Amygdala (tissue), 56 donors: ENCODE data around the gene EMC8.
"Not testable (repeated sequence)": the region's sequence is repeated elsewhere in the genome, so short reads cannot be mapped to it uniquely, and the experiment has no call there.

Experiments
- DNase-seq, 56 donors: peaks; one replicate each; lab custom pipeline; 2025; lab: John Stamatoyannopoulos, UW

EMC8 gene

DNA sequence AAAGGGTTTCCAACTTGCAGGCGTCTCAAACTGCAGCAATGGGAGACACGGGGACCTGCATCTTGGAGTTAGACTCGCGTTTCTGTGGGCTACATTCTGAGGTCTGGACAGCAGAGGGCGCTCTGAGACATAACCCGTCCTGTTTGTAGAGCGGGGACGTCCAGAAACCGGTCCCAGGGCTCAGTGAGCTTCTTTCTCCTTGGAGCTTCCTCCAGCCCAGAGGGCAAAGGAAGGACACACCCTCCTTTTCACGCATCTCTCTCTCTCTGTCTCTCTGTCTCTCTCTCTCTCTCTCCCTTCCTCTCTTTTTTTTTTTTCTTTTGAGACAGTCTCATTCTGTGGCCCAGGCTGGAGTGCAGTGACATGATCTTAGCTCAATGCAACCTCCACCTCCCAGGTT, 19.9 kb upstream of the EMC8 start:
- peak in 35 of 56 donors; percentile 3 to 74 (median 27) for DNase-seq

DNA sequence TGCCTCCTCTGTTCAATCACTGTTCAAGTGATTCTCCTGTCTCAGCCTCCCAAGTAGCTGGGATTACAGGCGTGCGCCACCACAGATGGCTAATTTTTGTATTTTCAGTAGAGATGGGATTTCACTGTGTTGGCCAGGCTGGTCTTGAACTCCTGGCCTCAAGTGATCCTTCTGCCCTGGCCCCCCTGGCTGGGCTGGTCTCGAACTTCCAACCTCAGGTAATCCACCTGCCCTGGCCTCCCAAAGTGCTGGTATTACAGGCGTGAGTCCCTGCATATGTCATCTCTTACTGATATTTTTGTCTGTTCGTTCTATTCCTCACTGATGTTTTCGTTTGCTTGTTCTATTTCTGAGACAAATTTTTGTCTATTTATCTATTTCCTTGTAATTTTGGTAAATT, 17.9 kb upstream of the EMC8 start:
- DNase-seq, result not testable (repeated sequence)

DNA sequence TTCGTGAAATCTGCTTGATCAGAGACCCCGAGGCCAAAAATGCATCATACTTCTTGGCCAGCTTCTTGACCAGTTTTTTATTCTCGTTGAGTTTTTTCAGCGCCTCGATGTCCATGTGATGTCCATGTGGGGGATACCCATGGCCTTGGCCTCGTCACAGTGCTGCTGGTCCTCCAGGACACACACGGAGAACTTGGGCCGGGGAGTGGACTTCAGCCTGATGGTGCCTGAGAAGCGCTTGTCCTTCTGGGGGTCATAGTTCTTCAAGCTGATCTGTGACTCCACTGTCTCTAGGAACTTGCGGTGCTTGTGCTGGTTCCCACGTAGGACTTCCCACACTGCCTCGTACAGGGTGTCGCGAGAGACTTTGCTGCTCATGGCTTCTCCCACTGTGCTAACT, 16.8 kb upstream of the EMC8 start:
- no peak for DNase-seq

DNA sequence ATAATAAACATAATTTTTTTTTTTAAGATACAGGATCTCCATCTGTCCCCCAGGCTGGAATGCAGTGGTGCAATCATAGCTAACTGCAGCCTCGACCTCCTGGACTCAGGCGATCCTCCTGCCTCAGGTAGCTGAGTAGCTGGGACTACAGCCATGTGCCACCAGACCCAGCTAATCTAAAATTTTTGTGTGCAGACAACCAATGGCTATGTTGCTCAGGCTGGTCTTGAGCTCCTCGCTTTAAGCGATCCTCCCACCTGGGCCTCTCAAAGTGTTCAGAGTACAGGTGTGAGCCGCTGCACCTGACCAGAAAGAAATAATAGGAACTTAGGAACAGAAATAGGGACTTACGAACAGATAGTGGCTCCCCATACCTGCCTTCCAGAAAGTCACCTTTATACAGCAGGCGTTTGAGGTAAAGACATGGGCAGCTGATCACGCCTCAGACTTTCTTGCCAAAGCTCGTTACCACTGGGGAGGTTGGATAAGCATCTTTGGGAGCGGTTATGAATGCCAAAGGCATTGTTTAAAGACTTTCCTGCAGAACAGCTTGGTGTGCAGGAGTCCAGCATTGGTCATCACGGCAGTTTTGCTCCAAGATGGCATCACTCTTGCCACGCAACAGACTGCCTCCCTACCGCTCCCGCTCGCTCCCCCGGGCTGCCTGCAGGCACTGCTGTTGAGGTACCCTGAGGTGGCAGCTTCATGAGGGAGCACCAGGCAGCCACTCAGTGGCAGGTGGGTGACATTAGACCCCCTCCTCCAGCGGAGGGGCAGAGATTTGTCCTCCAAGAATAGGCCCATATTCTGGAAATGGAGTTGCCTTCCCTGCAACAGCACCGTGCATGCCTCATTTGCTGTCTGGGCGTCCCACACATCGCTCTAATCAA, 13.7 kb upstream of the EMC8 start:
- DNase-seq, result no peak

- DNase-seq, result no peak
Observed at GRCh38 chr16:85812031-85812807, 12.9 kb upstream of the EMC8 start.

- no peak for DNase-seq
Observed at GRCh38 chr16:85810742-85811115, 11.4 kb upstream of the EMC8 start.

DNA sequence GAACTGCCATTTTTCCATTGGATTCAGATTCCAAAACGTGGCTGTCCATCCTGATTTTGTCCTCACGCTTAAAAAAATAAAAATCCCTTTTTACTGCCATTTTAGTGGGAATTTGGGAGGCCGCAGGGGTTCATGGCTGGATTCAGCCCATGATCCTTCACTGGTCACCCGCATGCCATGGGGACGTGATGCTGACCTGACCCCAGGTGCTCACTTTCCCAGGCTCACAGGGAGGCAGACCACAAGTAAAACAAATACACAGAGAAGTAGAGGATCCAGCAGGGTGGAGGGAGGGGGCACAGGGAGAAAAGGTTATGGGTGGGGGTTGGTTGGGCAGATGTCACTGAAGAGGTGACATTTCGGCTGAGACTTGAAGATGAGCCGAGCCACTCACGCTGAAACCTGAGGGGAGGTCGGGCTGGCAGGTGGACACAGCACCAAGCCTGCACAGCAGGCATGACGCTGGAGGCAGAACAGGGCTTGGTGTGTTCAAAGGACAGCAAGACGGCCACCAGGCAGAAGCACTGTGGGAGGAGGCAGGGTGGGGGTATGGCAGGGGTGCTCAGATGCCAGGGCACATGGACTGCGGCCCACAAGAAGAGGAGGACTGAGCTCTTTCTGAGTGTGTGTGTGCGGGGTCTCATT, 10.9 kb upstream of the EMC8 start:
- DNase-seq, result no peak

DNA sequence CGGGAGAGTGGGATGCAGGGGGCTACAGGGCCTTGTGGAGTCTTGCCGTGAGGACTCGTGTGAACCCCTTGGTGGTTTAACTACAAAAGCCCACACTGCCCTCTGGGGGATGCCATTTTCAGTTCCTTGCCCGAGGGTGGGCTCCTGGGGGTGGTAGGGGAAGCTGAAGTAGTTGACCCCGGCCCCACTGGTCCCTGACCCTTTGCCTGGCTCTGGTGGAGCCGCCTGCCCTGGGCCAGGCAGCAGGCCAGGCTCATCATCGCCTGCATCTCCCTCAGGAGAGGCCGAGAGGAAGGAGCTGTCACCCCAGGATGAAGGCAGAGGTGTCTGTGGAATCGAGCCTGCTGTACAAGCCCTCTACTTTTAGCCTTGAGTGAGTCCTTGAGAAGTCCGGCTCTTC, 10.3 kb upstream of the EMC8 start:
- no peak for DNase-seq

GRCh38 chr16:85808926-85809325, 9.6 kb upstream of the EMC8 start:
- no peak for DNase-seq

DNA sequence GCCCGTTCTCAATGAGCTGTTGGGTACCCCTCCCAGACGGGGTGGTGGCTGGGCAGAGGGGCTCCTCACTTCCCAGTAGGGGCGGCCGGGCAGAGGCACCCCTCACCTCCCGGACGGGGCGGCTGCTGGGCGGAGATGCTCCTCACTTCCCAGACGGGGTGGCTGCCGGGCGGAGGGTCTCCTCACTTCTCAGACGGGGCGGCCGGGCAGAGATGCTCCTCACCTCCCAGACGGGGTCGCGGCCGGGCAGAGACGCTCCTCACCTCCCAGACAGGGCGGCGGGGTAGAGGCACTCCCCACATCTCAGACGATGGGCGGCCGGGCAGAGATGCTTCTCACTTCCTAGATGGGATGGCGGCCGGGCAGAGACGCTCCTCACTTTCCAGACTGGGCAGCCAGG, 8.8 kb upstream of the EMC8 start:
- not testable (repeated sequence) for DNase-seq

DNA sequence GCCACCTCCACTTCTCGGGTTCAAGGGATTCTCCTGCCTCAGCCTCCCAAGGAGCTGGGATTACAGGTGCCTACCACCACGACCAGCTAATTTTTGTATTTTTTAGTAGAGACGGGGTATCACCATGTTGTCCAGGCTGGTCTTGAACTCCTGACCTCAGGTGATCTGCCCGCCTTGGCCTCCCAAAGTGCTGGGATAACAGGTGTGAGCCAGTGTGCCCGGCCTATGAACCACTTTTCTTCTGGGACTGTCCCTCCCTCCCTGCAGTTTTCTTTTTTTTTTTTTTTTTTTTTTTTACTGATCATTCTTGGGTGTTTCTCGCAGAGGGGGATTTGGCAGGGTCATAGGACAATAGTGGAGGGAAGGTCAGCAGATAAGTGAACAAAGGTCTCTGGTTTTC, 8.0 kb upstream of the EMC8 start:
- not testable (repeated sequence) for DNase-seq

DNA sequence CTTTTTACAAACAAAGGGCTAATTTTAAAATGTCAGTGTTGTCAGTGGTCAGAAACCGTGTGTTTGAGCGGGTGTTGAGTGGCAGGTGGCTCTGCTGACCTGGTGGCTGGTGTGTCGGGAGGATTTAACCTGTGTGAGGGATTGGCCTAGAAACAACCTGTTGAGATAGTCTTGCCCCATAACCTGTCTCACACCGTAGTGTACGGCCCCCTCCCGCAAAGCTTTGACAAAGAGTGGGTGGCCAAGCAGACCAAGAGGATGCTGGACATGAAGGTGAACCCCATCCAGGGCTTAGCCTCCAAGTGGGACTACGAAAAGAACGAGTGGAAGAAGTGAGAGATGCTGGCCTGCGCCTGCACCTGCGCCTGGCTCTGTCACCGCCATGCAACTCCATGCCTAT, 7.2 kb upstream of the EMC8 start:
- no peak for DNase-seq

DNA sequence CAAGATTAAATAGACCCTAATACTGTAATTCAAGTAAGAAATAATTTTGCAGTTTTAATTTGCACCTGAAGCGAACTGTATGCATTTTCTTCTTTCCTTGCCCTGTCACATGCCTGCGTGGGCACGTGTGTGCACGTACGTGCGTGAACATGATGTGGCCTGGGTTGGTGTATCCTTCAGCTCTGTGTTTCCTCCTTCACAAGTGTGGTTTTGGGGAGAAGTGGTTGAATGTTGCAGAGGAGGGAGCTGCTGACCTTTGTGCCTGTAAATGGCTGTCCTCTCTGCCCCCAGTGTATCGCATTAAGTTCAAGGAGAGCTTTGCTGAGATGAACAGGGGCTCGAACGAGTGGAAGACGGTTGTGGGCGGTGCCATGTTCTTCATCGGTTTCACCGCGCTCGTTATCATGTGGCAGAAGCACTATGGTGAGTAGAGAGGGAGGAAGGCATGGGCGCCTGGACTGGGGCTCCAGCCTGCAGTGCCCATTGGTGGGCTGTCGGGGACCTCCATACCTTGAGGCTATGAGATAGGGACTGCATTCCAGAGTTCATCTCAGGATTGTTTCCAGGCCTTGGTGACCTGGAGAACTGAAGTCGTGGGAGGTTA, 6.2 kb upstream of the EMC8 start:
- no peak for DNase-seq

DNA sequence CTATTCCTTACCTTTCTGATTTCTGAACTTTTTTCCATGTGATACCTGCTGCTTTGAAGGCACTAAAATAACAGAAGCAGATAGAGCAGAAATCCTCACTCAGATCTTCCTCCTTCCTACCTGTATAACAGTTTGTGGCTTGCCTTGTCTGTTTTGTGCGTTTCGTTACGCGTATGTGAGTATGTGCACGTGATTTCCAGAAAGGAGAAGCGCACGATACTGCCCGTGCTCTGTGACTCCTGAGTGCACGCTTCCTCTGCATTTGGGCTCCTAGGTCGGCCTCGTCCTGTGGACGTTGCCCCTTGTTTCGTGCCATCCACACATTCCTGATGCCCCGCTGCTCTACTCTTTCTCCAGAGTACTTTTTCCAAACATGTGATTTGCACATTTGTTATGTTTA, 4.2 kb upstream of the EMC8 start:
- no peak for DNase-seq

GRCh38 chr16:85800321-85800669, 951 bp upstream of the EMC8 start:
- no peak for DNase-seq

DNA sequence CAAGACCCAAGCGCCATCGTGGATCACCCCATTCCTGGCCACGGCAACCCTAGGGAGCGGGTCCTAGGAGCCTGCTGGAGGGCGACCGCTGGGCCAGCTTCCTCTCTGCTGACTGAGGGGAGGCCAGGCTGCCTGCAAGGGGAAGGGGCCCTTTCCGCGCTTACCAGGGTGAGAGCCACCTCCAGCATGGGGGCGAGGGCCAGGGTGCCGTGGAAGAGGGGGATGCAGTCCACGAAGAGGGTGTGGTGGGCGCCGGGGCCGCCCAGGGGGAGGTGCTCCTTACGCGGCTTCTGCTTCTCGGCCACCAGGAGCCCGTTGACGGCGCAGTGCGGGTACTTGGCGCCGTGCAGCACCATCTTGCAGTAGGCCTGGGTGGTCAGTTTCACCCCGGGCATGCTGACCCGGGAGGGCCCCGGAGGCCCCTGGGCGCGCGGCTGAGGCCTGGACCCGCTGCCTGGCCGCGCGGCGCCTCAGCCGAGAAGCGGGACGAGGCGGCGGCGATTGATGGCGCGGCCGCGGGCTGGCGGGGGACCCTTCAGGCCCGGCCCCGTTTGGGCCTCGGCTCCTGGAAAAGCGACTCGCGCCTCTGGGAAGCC, 345 bp downstream of the EMC8 start:
- DNase-seq, result peak in 3 of 56 donors; percentile 26 to 45 (median 32)

GRCh38 chr16:85798283-85798776, 1.0 kb downstream of the EMC8 start:
- DNase-seq, result no peak

DNA sequence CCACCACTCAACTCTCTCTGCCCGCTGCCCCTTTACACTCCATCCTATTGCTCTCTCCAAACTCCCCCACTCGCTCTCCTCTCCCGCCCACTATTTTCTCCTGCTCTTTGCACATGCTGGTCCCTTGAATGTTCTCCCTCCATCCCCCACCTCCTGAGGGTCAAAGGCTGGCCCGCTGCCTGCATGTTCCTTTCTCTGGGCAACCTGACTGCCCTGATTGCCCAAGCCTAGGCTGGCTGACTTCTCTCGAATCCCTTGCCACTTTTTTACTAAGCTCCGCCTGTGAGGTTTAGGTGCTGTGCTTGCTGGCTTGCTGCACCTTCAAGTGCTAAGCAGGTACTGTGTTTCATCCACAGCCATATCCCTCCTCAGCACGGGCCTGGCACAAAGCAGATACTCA, 2.7 kb downstream of the EMC8 start:
- DNase-seq, result no peak

GRCh38 chr16:85796152-85796551, 3.2 kb downstream of the EMC8 start:
- DNase-seq, result no peak

GRCh38 chr16:85794696-85795095, 4.6 kb downstream of the EMC8 start:
- DNase-seq, result no peak
